Erythroblast (primary cell): Measurements from ENCODE around the gene RCC1.
"Not testable (repeated sequence)": the region's sequence is repeated elsewhere in the genome, so short reads cannot be mapped to it uniquely, and the experiment has no call there.

Experiments used
- DNase-seq, 2 experiments: peaks; one replicate each; lab custom pipeline; 2025; lab: John Stamatoyannopoulos, UW
- GATA1 ChIP-seq: IDR thresholded peaks from 2 replicates; pipeline ENCODE4 v1.6.1; 2011; ENCODE audit warnings: low read depth, mild to moderate bottlenecking, control low read depth, low read length, moderate library complexity
- POLR2A ChIP-seq: IDR thresholded peaks from 2 replicates; pipeline ENCODE4 v1.6.1; 2011; ENCODE audit warnings: mild to moderate bottlenecking, low read length

The RCC1 gene

GRCh38 chr1:28519946-28520725 lies 14.3 kb downstream of the RCC1 start:
- TF ChIP-seq POLR2A (no peak), GATA1 (no peak)
- no peak for DNase-seq

- not testable (repeated sequence) for DNase-seq
These were observed 15.0 kb downstream of the RCC1 start for GRCh38 chr1:28520796-28521195.

- peak in 1 of 2 experiments; percentile 29 for DNase-seq
- TF ChIP-seq GATA1, result no peak
- TF ChIP-seq POLR2A, result no peak
These were observed 15.8 kb downstream of the RCC1 start for GRCh38 chr1:28521502-28522164.

GRCh38 chr1:28522537-28522936 lies 16.7 kb downstream of the RCC1 start:
- not testable (repeated sequence) for DNase-seq

- peak in 1 of 2 experiments; percentile 29 for DNase-seq
These were observed 19.3 kb downstream of the RCC1 start for GRCh38 chr1:28525002-28525642.

- DNase-seq, result no peak
- TF ChIP-seq GATA1 (no peak), POLR2A (no peak)
These were observed 21.0 kb downstream of the RCC1 start for GRCh38 chr1:28526886-28527285.

- DNase-seq, result no peak
- TF ChIP-seq POLR2A, result no peak
- no peak for TF ChIP-seq GATA1
These were observed 24.6 kb downstream of the RCC1 start for GRCh38 chr1:28530456-28530855.

- DNase-seq, result no peak
- TF ChIP-seq GATA1 (no peak), POLR2A (no peak)
These were observed 28.8 kb downstream of the RCC1 start for GRCh38 chr1:28534671-28535070.

GRCh38 chr1:28535180-28535579 lies 29.3 kb downstream of the RCC1 start:
- no peak for DNase-seq
- TF ChIP-seq POLR2A (no peak), GATA1 (no peak)

- no peak for DNase-seq
- no peak for TF ChIP-seq POLR2A
- no peak for TF ChIP-seq GATA1
These were observed 31.8 kb downstream of the RCC1 start for GRCh38 chr1:28537457-28538199.

GRCh38 chr1:28538286-28538685 lies 32.4 kb downstream of the RCC1 start:
- DNase-seq, result no peak
- TF ChIP-seq GATA1 (no peak), POLR2A (no peak)

GRCh38 chr1:28540651-28541050 lies 34.8 kb downstream of the RCC1 start:
- DNase-seq, result no peak
- TF ChIP-seq POLR2A (no peak), GATA1 (no peak)

GRCh38 chr1:28541414-28542015 lies 35.7 kb downstream of the RCC1 start:
- DNase-seq, result not testable (repeated sequence)

GRCh38 chr1:28545246-28545628 lies 39.4 kb downstream of the RCC1 start:
- TF ChIP-seq GATA1 (no peak), POLR2A (no peak)

GRCh38 chr1:28548318-28548717 lies 42.5 kb downstream of the RCC1 start:
- no peak for TF ChIP-seq POLR2A
- TF ChIP-seq GATA1, result no peak

More at GRCh38 chr1:28545246-28545628, 39.4 kb downstream of the RCC1 start:
- DNase-seq, result no peak

More at GRCh38 chr1:28548318-28548717, 42.5 kb downstream of the RCC1 start:
- DNase-seq, result no peak
